Measurements from ENCODE around the gene C16orf92. TPM values are rescaled to one million over a fixed set of nuclear protein-coding genes. Genes with fewer than 3 reads are reported as not detected.

Gene C16orf92
- total and polyA plus RNA-seq, 2 of the 13 experiments (the other 11 are each of a cell fraction or from before 2014, with no cell fraction given): not detected

- TF ChIP-seq, protein P1, sequence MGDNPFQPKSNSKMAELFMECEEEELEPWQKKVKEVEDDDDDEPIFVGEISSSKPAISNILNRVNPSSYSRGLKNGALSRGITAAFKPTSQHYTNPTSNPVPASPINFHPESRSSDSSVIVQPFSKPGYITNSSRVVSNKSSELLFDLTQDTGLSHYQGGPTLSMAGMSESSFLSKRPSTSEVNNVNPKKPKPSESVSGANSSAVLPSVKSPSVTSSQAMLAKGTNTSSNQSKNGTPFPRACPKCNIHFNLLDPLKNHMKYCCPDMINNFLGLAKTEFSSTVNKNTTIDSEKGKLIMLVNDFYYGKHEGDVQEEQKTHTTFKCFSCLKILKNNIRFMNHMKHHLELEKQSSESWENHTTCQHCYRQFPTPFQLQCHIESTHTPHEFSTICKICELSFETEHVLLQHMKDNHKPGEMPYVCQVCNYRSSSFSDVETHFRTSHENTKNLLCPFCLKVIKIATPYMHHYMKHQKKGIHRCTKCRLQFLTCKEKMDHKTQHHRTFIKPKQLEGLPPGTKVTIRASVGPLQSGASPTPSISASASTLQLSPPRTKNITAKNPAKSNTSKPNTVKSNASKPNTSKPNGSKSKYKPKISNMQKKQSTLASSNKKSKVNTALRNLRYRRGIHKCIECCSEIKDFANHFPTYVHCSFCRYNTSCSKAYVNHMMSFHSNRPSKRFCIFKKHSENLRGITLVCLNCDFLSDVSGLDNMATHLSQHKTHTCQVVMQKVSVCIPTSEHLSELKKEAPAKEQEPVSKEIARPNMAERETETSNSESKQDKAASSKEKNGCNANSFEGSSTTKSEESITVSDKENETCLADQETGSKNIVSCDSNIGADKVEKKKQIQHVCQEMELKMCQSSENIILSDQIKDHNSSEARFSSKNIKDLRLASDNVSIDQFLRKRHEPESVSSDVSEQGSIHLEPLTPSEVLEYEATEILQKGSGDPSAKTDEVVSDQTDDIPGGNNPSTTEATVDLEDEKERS (CRISPR knock-in tag; IDR thresholded peaks at IDR 0.05): no peak
- TF ChIP-seq ZNF720 (CRISPR knock-in tag; IDR thresholded peaks at IDR 0.05) (no peak), IKZF1 (IDR thresholded peaks at IDR 0.05) (no peak), POLR2A (IDR thresholded peaks at IDR 0.05; ENCODE audit: insufficient read depth in 1 of 2, low read depth in 2 of 2, low read length in 2 of 2) (no peak), TCF12 (IDR thresholded peaks at IDR 0.05) (no peak), TCF12 (CRISPR knock-in tag; IDR thresholded peaks at IDR 0.05) (no peak), ZNF746 (CRISPR knock-in tag; IDR thresholded peaks at IDR 0.05) (no peak), KLF15 (CRISPR knock-in tag; IDR thresholded peaks at IDR 0.05; ENCODE audit: borderline replicate concordance) (no peak)
- TF ChIP-seq, protein P2, sequence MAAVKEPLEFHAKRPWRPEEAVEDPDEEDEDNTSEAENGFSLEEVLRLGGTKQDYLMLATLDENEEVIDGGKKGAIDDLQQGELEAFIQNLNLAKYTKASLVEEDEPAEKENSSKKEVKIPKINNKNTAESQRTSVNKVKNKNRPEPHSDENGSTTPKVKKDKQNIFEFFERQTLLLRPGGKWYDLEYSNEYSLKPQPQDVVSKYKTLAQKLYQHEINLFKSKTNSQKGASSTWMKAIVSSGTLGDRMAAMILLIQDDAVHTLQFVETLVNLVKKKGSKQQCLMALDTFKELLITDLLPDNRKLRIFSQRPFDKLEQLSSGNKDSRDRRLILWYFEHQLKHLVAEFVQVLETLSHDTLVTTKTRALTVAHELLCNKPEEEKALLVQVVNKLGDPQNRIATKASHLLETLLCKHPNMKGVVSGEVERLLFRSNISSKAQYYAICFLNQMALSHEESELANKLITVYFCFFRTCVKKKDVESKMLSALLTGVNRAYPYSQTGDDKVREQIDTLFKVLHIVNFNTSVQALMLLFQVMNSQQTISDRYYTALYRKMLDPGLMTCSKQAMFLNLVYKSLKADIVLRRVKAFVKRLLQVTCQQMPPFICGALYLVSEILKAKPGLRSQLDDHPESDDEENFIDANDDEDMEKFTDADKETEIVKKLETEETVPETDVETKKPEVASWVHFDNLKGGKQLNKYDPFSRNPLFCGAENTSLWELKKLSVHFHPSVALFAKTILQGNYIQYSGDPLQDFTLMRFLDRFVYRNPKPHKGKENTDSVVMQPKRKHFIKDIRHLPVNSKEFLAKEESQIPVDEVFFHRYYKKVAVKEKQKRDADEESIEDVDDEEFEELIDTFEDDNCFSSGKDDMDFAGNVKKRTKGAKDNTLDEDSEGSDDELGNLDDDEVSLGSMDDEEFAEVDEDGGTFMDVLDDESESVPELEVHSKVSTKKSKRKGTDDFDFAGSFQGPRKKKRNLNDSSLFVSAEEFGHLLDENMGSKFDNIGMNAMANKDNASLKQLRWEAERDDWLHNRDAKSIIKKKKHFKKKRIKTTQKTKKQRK (IDR thresholded peaks at IDR 0.05; ENCODE audit: low read length): no peak
- TF ChIP-seq, protein P3, sequence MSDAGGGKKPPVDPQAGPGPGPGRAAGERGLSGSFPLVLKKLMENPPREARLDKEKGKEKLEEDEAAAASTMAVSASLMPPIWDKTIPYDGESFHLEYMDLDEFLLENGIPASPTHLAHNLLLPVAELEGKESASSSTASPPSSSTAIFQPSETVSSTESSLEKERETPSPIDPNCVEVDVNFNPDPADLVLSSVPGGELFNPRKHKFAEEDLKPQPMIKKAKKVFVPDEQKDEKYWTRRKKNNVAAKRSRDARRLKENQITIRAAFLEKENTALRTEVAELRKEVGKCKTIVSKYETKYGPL (CRISPR knock-in tag; IDR thresholded peaks at IDR 0.05): no peak
These were observed 38.7 kb upstream of the C16orf92 start (continued) for GRCh38 chr16:29984137-29984763.
